Ascending aorta (tissue), 2 donors: ENCODE data around the gene TBX5. TPM values are rescaled to one million over a fixed set of nuclear protein-coding genes. Genes with fewer than 3 reads are reported as not detected.

Experiments
- DNase-seq, 2 donors: peaks; one replicate each; pipeline ENCODE4 v3.0.0-alpha.2; 2019; ENCODE audit warnings: low spot score in 2 of 2
- H3K27ac ChIP-seq, 2 donors: fragments of 200-600 bp; sonication (generic); one replicate each; pipeline ENCODE4 v1.5.1; 2016 to 2017; ENCODE audit warnings: mild to moderate bottlenecking in 1 of 2
- H3K27me3 ChIP-seq: fragments of 200-600 bp; sonication (generic); one replicate; pipeline ENCODE4 v1.5.1; 2017
- H3K36me3 ChIP-seq, 2 donors: fragments of 200-600 bp; sonication (generic); one replicate each; pipeline ENCODE4 v1.5.1; 2016
- H3K4me1 ChIP-seq, 2 donors: fragments of 200-600 bp; sonication (generic); one replicate each; pipeline ENCODE4 v1.5.1; 2016 to 2017; ENCODE audit warnings: mild to moderate bottlenecking in 1 of 2
- H3K4me3 ChIP-seq, 2 donors: fragments of 200-600 bp; sonication (generic); one replicate each; pipeline ENCODE4 v1.5.1; 2016 to 2017; ENCODE audit warnings: mild to moderate bottlenecking in 1 of 2
- H3K9me3 ChIP-seq, 2 donors: fragments of 200-600 bp; sonication (generic); one replicate each; pipeline ENCODE4 v1.5.1; 2016
- CTCF ChIP-seq, 3 experiments: fragments of 200-600 bp in 2 of 3; fragments of 450-650 bp in 1 of 3; sonication (generic) in 2 of 3; IDR thresholded peaks; one replicate each; pipeline ENCODE4 v1.5.1; 2016 to 2019; ENCODE audit warnings: antibody characterized with exemption in 3 of 3, mild to moderate bottlenecking in 1 of 3, moderate library complexity in 1 of 3
- intact Hi-C: fragments of 100-400 bp; cut with DNase I; formaldehyde crosslinking; loops from one replicate; pipeline ENCODE4 v1.15.1; 2023
- total RNA-seq: library from RNA; depleted of rRNA; stranded (reverse); fragments of >200 nt; gene quantifications from one replicate; pipeline ENCODE4 v1.1.0, GENCODE V29; 2016

TBX5 gene
- total RNA-seq, 1 donor from 2014 or later: not detected

- no peak overlapping the region for H3K4me3 ChIP-seq
- H3K27ac ChIP-seq: no peak overlapping the region
- no peaks in the 10 kb centered on the region for H3K4me1 ChIP-seq
- no peaks in the 10 kb centered on the region for H3K9me3 ChIP-seq
- peaks cover 4% of the 10 kb centered on the region for H3K27me3 ChIP-seq
- H3K36me3 ChIP-seq: no peaks in the 10 kb centered on the region
- TF ChIP-seq CTCF (IDR thresholded peaks at IDR 0.05): no peak
- DNase-seq: no peak
- intact Hi-C loops: no loop called here
Measured at GRCh38 chr12:114415525-114415868, 9.6 kb upstream of the TBX5 start.

GRCh38 chr12:114414866-114415524 is 9.1 kb upstream of the TBX5 start:
- Histone ChIP-seq H3K4me1 (no peaks in the 10 kb centered on the region), H3K36me3 (no peaks in the 10 kb centered on the region), H3K27me3 (peaks cover 4% of the 10 kb centered on the region), H3K9me3 (no peaks in the 10 kb centered on the region), H3K27ac (no peak overlapping the region), H3K4me3 (no peak overlapping the region)
- no peak for DNase-seq
- intact Hi-C loops: no loop called here
- TF ChIP-seq CTCF (IDR thresholded peaks at IDR 0.05): no peak

- Histone ChIP-seq H3K4me3 (no peak overlapping the region), H3K27me3 (peaks cover 7% of the 10 kb centered on the region), H3K4me1 (no peaks in the 10 kb centered on the region), H3K27ac (no peak overlapping the region), H3K9me3 (no peaks in the 10 kb centered on the region), H3K36me3 (no peaks in the 10 kb centered on the region)
- no peak for TF ChIP-seq CTCF (IDR thresholded peaks at IDR 0.05)
- no peak for DNase-seq
- intact Hi-C loops: no loop called here
Measured at GRCh38 chr12:114414031-114414865, 8.3 kb upstream of the TBX5 start.

GRCh38 chr12:114412825-114413749 is 7.1 kb upstream of the TBX5 start:
- no peak overlapping the region for H3K4me3 ChIP-seq
- TF ChIP-seq CTCF (IDR thresholded peaks at IDR 0.05): no peak

GRCh38 chr12:114412307-114412706 is 6.4 kb upstream of the TBX5 start:
- DNase-seq: no peak
- Histone ChIP-seq H3K4me1 (peaks cover 0 to 3% of the 10 kb centered on the region in 2 donors), H3K27me3 (peaks cover 21% of the 10 kb centered on the region), H3K27ac (no peak overlapping the region), H3K4me3 (no peak overlapping the region), H3K9me3 (no peaks in the 10 kb centered on the region), H3K36me3 (no peaks in the 10 kb centered on the region)
- intact Hi-C loops: no loop called here
- no peak for TF ChIP-seq CTCF (IDR thresholded peaks at IDR 0.05)

More at GRCh38 chr12:114412825-114413749, 7.1 kb upstream of the TBX5 start:
- no peak overlapping the region for H3K27ac ChIP-seq
- H3K4me1 ChIP-seq: peaks cover 0 to 3% of the 10 kb centered on the region in 2 donors
- no peaks in the 10 kb centered on the region for H3K36me3 ChIP-seq
- H3K27me3 ChIP-seq: peaks cover 19% of the 10 kb centered on the region
- intact Hi-C loops: no loop called here
- H3K9me3 ChIP-seq: no peaks in the 10 kb centered on the region
- no peak for DNase-seq
